IMR-90 (cell line): ENCODE results near the gene APEX1.
A peak's percentile ranks its signal among the peaks of the same experiment; 100 is the strongest.

Experiments
- CEBPB ChIP-seq: IDR thresholded peaks from 2 replicates; pipeline ENCODE4 v1.6.1; 2012; ENCODE audit warnings: low read depth, low read length, improper control_type of control experiment
- CHD1 ChIP-seq: IDR thresholded peaks from 2 replicates; pipeline ENCODE4 v1.6.1; 2012; ENCODE audit warnings: low read depth, low read length, improper control_type of control experiment
- CTCF ChIP-seq: conservative IDR thresholded peaks from 2 replicates; pipeline ENCODE4 v1.5.1; 2012; ENCODE audit warnings: mild to moderate bottlenecking, low read depth, low read length, improper control_type of control experiment
- ELK1 ChIP-seq: fragments of 150-350 bp; IDR thresholded peaks from 2 replicates; pipeline ENCODE4 v1.6.1; 2016; ENCODE audit warnings: low read depth, mild to moderate bottlenecking, low read length, moderate library complexity, borderline replicate concordance
- MAFK ChIP-seq: IDR thresholded peaks from 2 replicates; pipeline ENCODE4 v1.6.1; 2012; ENCODE audit warnings: low read depth, low read length, improper control_type of control experiment
- MAZ ChIP-seq: IDR thresholded peaks from 2 replicates; pipeline ENCODE4 v1.6.1; 2012; ENCODE audit warnings: low read depth, mild to moderate bottlenecking, low read length, improper control_type of control experiment, moderate library complexity, borderline replicate concordance
- NFE2L2 ChIP-seq: fragments of 150-350 bp; IDR thresholded peaks from 2 replicates; pipeline ENCODE4 v1.6.1; 2016; ENCODE audit warnings: low read depth, mild to moderate bottlenecking, low read length
- POLR2A ChIP-seq: IDR thresholded peaks from 2 replicates; pipeline ENCODE4 v1.6.1; 2012; ENCODE audit warnings: mild to moderate bottlenecking, low read depth, low read length
- RAD21 ChIP-seq: IDR thresholded peaks from 2 replicates; pipeline ENCODE4 v1.6.1; 2012; ENCODE audit warnings: low read length, improper control_type of control experiment
- RCOR1 ChIP-seq: IDR thresholded peaks from 2 replicates; pipeline ENCODE4 v1.6.1; 2012; ENCODE audit warnings: mild to moderate bottlenecking, low read length, improper control_type of control experiment; ENCODE audit not compliant: insufficient replicate concordance
- RFX5 ChIP-seq: IDR thresholded peaks from 2 replicates; pipeline ENCODE4 v1.8.0; 2012; ENCODE audit warnings: low read depth, mild to moderate bottlenecking, low read length, moderate library complexity
- SMC3 ChIP-seq: fragments of 150-350 bp; IDR thresholded peaks from 2 replicates; pipeline ENCODE4 v1.6.1; 2016; ENCODE audit warnings: low read depth, mild to moderate bottlenecking, antibody characterized with exemption, low read length, moderate library complexity
- TF ChIP-seq, protein P1 (sequence below): fragments of 150-350 bp; IDR thresholded peaks from 2 replicates; pipeline ENCODE4 v1.6.1; 2017; ENCODE audit warnings: mild to moderate bottlenecking, antibody characterized with exemption, low read length, low read depth

GRCh38 chr14:20415782-20416206, 39.2 kb upstream of the APEX1 start:
- TF ChIP-seq SMC3: peak; percentile 53
- peak; percentile 67 for TF ChIP-seq CTCF
- TF ChIP-seq POLR2A: no peak
- no peak for TF ChIP-seq RFX5
- TF ChIP-seq, protein P1, sequence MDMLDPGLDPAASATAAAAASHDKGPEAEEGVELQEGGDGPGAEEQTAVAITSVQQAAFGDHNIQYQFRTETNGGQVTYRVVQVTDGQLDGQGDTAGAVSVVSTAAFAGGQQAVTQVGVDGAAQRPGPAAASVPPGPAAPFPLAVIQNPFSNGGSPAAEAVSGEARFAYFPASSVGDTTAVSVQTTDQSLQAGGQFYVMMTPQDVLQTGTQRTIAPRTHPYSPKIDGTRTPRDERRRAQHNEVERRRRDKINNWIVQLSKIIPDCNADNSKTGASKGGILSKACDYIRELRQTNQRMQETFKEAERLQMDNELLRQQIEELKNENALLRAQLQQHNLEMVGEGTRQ: no peak
- no peak for TF ChIP-seq RCOR1
- no peak for TF ChIP-seq ELK1
- peak; percentile 39; the same call in 1 of the 2 replicates for TF ChIP-seq CEBPB
- peak; percentile 51 for TF ChIP-seq RAD21
- no peak for TF ChIP-seq MAZ
- no peak for TF ChIP-seq CHD1
- TF ChIP-seq MAFK: no peak
- no peak for TF ChIP-seq NFE2L2
